Suprapubic skin (tissue), 4 donors: ENCODE measurements around the gene GJC1.

Source experiments
- EP300 ChIP-seq: sonication (generic); formaldehyde crosslinking; IDR thresholded peaks from one replicate; pipeline ENCODE4 v1.6.1; 2017; ENCODE audit warnings: antibody characterized with exemption
- POLR2AphosphoS5 ChIP-seq, 3 donors: sonication (generic); formaldehyde crosslinking; IDR thresholded peaks; one replicate each; pipeline ENCODE4 v1.6.1; 2017; ENCODE audit warnings: antibody characterized with exemption in 3 of 3
- TF ChIP-seq, protein P1 (sequence below), 2 donors: fragments of 200-600 bp in 1 of 2; fragments of 450-650 bp in 1 of 2; sonication (generic) in 1 of 2; IDR thresholded peaks; one replicate each; pipeline ENCODE4 v1.5.1; 2016 to 2019; ENCODE audit warnings: antibody characterized with exemption in 2 of 2, mild to moderate bottlenecking in 1 of 2, moderate library complexity in 1 of 2

DNA sequence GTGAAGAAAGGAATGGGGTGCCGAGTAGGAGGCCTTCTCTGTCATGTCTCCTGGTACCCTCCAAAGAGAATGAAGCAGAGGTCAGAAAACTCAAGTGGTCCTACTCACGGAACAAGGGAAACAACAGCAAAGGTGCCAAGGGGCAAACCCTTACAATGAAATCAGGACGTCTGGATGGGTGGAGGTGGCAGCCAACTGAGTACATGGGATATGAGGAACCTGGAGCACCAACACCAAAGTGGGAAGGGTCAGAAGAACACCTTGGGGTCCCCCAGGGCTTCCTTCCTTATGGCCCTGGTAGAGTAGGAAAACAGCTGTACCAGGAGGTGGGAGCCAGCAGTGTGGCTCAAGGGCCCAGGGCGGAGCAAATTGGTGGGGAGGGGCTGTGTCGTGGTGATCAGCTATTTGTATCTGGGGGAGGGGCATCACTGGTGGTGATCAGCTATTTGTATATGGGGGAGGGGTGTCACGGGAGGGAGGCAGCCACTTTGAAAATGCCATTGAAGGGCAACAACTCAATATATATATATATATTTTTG is 18.2 kb upstream of the GJC1 start:
- TF ChIP-seq POLR2AphosphoS5 (IDR thresholded peaks at IDR 0.05) (no peak), EP300 (no peak)
- TF ChIP-seq, protein P1, sequence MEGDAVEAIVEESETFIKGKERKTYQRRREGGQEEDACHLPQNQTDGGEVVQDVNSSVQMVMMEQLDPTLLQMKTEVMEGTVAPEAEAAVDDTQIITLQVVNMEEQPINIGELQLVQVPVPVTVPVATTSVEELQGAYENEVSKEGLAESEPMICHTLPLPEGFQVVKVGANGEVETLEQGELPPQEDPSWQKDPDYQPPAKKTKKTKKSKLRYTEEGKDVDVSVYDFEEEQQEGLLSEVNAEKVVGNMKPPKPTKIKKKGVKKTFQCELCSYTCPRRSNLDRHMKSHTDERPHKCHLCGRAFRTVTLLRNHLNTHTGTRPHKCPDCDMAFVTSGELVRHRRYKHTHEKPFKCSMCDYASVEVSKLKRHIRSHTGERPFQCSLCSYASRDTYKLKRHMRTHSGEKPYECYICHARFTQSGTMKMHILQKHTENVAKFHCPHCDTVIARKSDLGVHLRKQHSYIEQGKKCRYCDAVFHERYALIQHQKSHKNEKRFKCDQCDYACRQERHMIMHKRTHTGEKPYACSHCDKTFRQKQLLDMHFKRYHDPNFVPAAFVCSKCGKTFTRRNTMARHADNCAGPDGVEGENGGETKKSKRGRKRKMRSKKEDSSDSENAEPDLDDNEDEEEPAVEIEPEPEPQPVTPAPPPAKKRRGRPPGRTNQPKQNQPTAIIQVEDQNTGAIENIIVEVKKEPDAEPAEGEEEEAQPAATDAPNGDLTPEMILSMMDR (IDR thresholded peaks at IDR 0.05) = no peak
